ENCODE measurements around the gene TM9SF4.

Gene TM9SF4

DNA sequence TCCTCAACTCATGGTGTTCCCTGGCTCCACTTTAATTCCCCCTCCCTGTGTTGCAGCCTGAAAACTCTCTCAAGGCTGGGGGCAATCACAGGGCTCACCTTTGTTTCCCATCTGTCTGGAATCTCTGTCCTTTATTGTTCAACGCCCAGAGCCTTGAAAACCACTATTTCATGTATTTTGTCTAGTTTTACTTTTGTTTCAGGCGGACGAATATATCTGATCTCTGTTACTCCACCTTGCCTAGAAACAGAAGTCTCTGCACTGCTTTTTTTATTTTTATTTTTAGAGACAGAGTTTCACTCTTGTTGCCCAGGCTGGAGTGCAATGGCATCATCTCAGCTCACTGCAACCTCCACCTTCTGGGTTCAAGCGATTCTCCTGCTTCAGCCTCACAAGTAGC is 70.4 kb downstream of the TM9SF4 start:
- ATAC-seq, result no peak
- TF ChIP-seq, protein P1, sequence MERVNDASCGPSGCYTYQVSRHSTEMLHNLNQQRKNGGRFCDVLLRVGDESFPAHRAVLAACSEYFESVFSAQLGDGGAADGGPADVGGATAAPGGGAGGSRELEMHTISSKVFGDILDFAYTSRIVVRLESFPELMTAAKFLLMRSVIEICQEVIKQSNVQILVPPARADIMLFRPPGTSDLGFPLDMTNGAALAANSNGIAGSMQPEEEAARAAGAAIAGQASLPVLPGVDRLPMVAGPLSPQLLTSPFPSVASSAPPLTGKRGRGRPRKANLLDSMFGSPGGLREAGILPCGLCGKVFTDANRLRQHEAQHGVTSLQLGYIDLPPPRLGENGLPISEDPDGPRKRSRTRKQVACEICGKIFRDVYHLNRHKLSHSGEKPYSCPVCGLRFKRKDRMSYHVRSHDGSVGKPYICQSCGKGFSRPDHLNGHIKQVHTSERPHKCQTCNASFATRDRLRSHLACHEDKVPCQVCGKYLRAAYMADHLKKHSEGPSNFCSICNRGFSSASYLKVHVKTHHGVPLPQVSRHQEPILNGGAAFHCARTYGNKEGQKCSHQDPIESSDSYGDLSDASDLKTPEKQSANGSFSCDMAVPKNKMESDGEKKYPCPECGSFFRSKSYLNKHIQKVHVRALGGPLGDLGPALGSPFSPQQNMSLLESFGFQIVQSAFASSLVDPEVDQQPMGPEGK (CRISPR knock-in tag; IDR thresholded peaks at IDR 0.05; ENCODE audit: borderline replicate concordance), result no peak
- no peak for TF ChIP-seq ZNF8 (CRISPR knock-in tag; IDR thresholded peaks at IDR 0.05)
- no peak for TF ChIP-seq CSDC2 (CRISPR knock-in tag; IDR thresholded peaks at IDR 0.05)
- no peak for TF ChIP-seq GLIS3 (CRISPR knock-in tag; IDR thresholded peaks at IDR 0.05)
- no peak for TF ChIP-seq ARNTL (CRISPR knock-in tag; IDR thresholded peaks at IDR 0.05; ENCODE audit: borderline replicate concordance, low read depth)
- no peak for TF ChIP-seq ZC3H10 (CRISPR knock-in tag; IDR thresholded peaks at IDR 0.05)
- TF ChIP-seq PPARA (CRISPR knock-in tag; IDR thresholded peaks at IDR 0.05; ENCODE audit: borderline replicate concordance), result no peak
- TF ChIP-seq TOX (CRISPR knock-in tag; IDR thresholded peaks at IDR 0.05; ENCODE audit: borderline replicate concordance), result no peak
- TF ChIP-seq, protein P2, sequence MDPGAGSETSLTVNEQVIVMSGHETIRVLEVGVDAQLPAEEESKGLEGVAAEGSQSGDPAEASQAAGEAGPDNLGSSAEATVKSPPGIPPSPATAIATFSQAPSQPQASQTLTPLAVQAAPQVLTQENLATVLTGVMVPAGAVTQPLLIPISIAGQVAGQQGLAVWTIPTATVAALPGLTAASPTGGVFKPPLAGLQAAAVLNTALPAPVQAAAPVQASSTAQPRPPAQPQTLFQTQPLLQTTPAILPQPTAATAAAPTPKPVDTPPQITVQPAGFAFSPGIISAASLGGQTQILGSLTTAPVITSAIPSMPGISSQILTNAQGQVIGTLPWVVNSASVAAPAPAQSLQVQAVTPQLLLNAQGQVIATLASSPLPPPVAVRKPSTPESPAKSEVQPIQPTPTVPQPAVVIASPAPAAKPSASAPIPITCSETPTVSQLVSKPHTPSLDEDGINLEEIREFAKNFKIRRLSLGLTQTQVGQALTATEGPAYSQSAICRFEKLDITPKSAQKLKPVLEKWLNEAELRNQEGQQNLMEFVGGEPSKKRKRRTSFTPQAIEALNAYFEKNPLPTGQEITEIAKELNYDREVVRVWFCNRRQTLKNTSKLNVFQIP (CRISPR knock-in tag; IDR thresholded peaks at IDR 0.05; ENCODE audit: borderline replicate concordance, low read depth), result no peak
- no peak for TF ChIP-seq CREB5 (CRISPR knock-in tag; IDR thresholded peaks at IDR 0.05; ENCODE audit: low read depth)
- TF ChIP-seq SNAI2 (CRISPR knock-in tag; IDR thresholded peaks at IDR 0.05), result no peak
- TF ChIP-seq CSRNP3 (CRISPR knock-in tag; IDR thresholded peaks at IDR 0.05), result no peak
- no peak for TF ChIP-seq ZFP3 (CRISPR knock-in tag; IDR thresholded peaks at IDR 0.05)
- TF ChIP-seq ISL1 (CRISPR knock-in tag; IDR thresholded peaks at IDR 0.05), result no peak
- TF ChIP-seq OSR1 (CRISPR knock-in tag; IDR thresholded peaks at IDR 0.05), result no peak
- TF ChIP-seq, protein P3, sequence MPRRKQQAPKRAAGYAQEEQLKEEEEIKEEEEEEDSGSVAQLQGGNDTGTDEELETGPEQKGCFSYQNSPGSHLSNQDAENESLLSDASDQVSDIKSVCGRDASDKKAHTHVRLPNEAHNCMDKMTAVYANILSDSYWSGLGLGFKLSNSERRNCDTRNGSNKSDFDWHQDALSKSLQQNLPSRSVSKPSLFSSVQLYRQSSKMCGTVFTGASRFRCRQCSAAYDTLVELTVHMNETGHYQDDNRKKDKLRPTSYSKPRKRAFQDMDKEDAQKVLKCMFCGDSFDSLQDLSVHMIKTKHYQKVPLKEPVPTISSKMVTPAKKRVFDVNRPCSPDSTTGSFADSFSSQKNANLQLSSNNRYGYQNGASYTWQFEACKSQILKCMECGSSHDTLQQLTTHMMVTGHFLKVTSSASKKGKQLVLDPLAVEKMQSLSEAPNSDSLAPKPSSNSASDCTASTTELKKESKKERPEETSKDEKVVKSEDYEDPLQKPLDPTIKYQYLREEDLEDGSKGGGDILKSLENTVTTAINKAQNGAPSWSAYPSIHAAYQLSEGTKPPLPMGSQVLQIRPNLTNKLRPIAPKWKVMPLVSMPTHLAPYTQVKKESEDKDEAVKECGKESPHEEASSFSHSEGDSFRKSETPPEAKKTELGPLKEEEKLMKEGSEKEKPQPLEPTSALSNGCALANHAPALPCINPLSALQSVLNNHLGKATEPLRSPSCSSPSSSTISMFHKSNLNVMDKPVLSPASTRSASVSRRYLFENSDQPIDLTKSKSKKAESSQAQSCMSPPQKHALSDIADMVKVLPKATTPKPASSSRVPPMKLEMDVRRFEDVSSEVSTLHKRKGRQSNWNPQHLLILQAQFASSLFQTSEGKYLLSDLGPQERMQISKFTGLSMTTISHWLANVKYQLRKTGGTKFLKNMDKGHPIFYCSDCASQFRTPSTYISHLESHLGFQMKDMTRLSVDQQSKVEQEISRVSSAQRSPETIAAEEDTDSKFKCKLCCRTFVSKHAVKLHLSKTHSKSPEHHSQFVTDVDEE (CRISPR knock-in tag; IDR thresholded peaks at IDR 0.05), result no peak
- no peak for TF ChIP-seq ESRRG (CRISPR knock-in tag; IDR thresholded peaks at IDR 0.05)
- TF ChIP-seq TCF4 (CRISPR knock-in tag; IDR thresholded peaks at IDR 0.05; ENCODE audit: borderline replicate concordance), result no peak
- no peak for TF ChIP-seq ZFP30 (CRISPR knock-in tag; IDR thresholded peaks at IDR 0.05)
- TF ChIP-seq ZNF70 (CRISPR knock-in tag; IDR thresholded peaks at IDR 0.05), result no peak

GRCh38 chr20:32181606-32182005 is 72.1 kb downstream of the TM9SF4 start:
- no peak for TF ChIP-seq GLIS3 (CRISPR knock-in tag; IDR thresholded peaks at IDR 0.05)
- no peak for ATAC-seq

DNA sequence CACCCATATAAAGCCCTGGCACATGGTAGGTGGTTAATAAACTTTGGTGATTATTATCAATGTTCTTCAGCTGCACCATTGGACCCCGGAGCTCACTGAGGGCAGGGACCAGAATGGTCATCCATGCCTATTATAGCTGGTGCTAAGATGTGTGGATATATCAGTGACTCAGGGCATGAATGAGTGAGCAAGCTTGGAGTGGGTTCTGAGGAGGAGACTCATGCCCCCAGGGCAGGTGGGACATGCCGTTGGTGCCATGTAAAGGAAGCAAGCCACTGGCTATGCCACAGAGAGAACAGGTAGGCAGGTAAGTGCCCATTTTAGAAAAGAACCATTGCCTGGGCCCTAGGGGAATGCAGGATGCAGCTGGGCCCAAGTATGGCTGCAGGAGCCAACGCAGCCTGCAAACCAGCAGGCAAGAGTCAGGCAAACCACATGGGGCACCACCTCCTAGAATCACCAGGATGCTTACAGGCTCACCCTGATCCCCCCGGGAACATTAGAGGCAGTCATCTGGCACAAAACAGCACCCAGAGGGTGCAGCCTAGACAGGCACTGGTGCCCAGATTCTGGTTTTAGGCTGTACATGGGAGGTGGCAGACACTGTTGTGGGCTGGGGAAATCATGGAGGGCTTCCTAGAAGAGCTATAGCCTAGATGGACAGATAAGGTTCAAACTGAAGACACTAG is 74.6 kb downstream of the TM9SF4 start:
- no peak for ATAC-seq
- no peak for TF ChIP-seq ZFP30 (CRISPR knock-in tag; IDR thresholded peaks at IDR 0.05)
- no peak for TF ChIP-seq CSDC2 (CRISPR knock-in tag; IDR thresholded peaks at IDR 0.05)
